Skeletal muscle tissue (tissue), 4 donors: Measurements from ENCODE around the gene HNRNPUL2. TPM values are rescaled to one million over a fixed set of nuclear protein-coding genes. Genes with fewer than 3 reads are reported as not detected.

ENCODE experiments used
- H3K27ac ChIP-seq: one replicate; pipeline ENCODE4 v1.7.0; 2013; ENCODE audit warnings: mild to moderate bottlenecking, low read depth, low read length, inconsistent platforms
- H3K27me3 ChIP-seq, 3 donors: one replicate each; pipeline ENCODE4 v1.7.0; 2013; ENCODE audit warnings: low read length in 3 of 3; ENCODE audit not compliant: control insufficient read depth in 3 of 3, insufficient read depth in 3 of 3
- H3K36me3 ChIP-seq, 3 donors: one replicate each; pipeline ENCODE4 v1.7.0; 2013; ENCODE audit warnings: low read length in 3 of 3; ENCODE audit not compliant: control insufficient read depth in 3 of 3, insufficient read depth in 3 of 3
- H3K4me1 ChIP-seq, 3 donors: one replicate each; pipeline ENCODE4 v1.7.0; 2013; ENCODE audit warnings: low read length in 3 of 3, mild to moderate bottlenecking in 3 of 3; ENCODE audit not compliant: control insufficient read depth in 3 of 3, insufficient read depth in 3 of 3
- H3K4me3 ChIP-seq, 3 donors: one replicate each; pipeline ENCODE4 v1.7.0; 2013; ENCODE audit warnings: low read length in 3 of 3
- H3K9ac ChIP-seq, 3 donors: one replicate each; pipeline ENCODE4 v1.7.0; 2013; ENCODE audit warnings: low read length in 3 of 3, mild to moderate bottlenecking in 3 of 3, moderate library complexity in 2 of 3, low read depth in 1 of 3
- H3K9me3 ChIP-seq, 3 donors: one replicate each; pipeline ENCODE4 v1.7.0; 2013; ENCODE audit warnings: low read length in 3 of 3; ENCODE audit not compliant: control insufficient read depth in 3 of 3
- total RNA-seq: library from RNA; depleted of rRNA; stranded (reverse); fragments of >200 nt; gene quantifications from one replicate; pipeline ENCODE4 v1.2.3, GENCODE V29; 2014
- donor health status: Osteomylitis.

Gene HNRNPUL2
- total RNA-seq, 1 donor from 2014 or later: 18.8 TPM

GRCh38 chr11:62728171-62728988 lies 1.1 kb upstream of the HNRNPUL2 start, which contains the start of gene TTC9C:
TTC9C (plus strand) TSS chr11:62728486; CDS start chr11:62728849, 363 bp downstream.
- H3K27me3 ChIP-seq: no peaks in the 10 kb centered on the region
- H3K9me3 ChIP-seq: no peaks in the 10 kb centered on the region
- peak within 1 kb of the TSS; percentile 93 for H3K27ac ChIP-seq
- H3K4me3 ChIP-seq: peak within 1 kb of the TSS; percentile 88 to 99 (median 98)
- peaks cover 33 to 55% (median 39%) of the 10 kb centered on the region in 3 donors for H3K4me1 ChIP-seq
- H3K36me3 ChIP-seq: peaks cover 11 to 19% (median 12%) of the 10 kb centered on the region in 3 donors
- H3K9ac ChIP-seq: peak within 1 kb of the TSS; percentile 93 to 98 (median 97)

- no peaks in the 10 kb centered on the region for H3K9me3 ChIP-seq
- peak overlapping the region; percentile 93 to 98 (median 97) for H3K9ac ChIP-seq
- H3K4me3 ChIP-seq: peak overlapping the region; percentile 88 to 99 (median 98)
- H3K36me3 ChIP-seq: peaks cover 9 to 18% (median 13%) of the 10 kb centered on the region in 3 donors
- no peaks in the 10 kb centered on the region for H3K27me3 ChIP-seq
- H3K4me1 ChIP-seq: peaks cover 33 to 55% (median 38%) of the 10 kb centered on the region in 3 donors
- H3K27ac ChIP-seq: peak overlapping the region; percentile 93
Observed at GRCh38 chr11:62727872-62728170, 564 bp upstream of the HNRNPUL2 start.

- H3K27ac ChIP-seq: peak overlapping the region; percentile 93
- no peaks in the 10 kb centered on the region for H3K27me3 ChIP-seq
- peaks cover 33 to 55% (median 36%) of the 10 kb centered on the region in 3 donors for H3K4me1 ChIP-seq
- peak overlapping the region; percentile 88 to 97 (median 95) for H3K4me3 ChIP-seq
- H3K9me3 ChIP-seq: no peaks in the 10 kb centered on the region
- peak overlapping the region; percentile 90 to 98 (median 97) for H3K9ac ChIP-seq
- H3K36me3 ChIP-seq: peaks cover 19 to 27% (median 22%) of the 10 kb centered on the region in 3 donors
Observed at GRCh38 chr11:62726915-62727164, 417 bp downstream of the HNRNPUL2 start.

- Histone ChIP-seq H3K4me1 (peaks cover 33 to 55% (median 36%) of the 10 kb centered on the region in 3 donors), H3K36me3 (peaks cover 24 to 31% (median 27%) of the 10 kb centered on the region in 3 donors)
Observed at GRCh38 chr11:62726156-62726914, 922 bp downstream of the HNRNPUL2 start.

GRCh38 chr11:62725646-62726045 lies 1.6 kb downstream of the HNRNPUL2 start:
- H3K9ac ChIP-seq: peak overlapping the region; percentile 90 to 98 (median 97)
- H3K27me3 ChIP-seq: no peaks in the 10 kb centered on the region
- H3K27ac ChIP-seq: peak overlapping the region; percentile 93
- H3K4me3 ChIP-seq: peak overlapping the region; percentile 88 to 97 (median 95)
- peaks cover 31 to 34% (median 31%) of the 10 kb centered on the region in 3 donors for H3K36me3 ChIP-seq
- no peaks in the 10 kb centered on the region for H3K9me3 ChIP-seq
- H3K4me1 ChIP-seq: peaks cover 29 to 50% (median 32%) of the 10 kb centered on the region in 3 donors

More at GRCh38 chr11:62726156-62726914, 922 bp downstream of the HNRNPUL2 start:
- Histone ChIP-seq H3K4me3 (peak overlapping the region; percentile 88 to 97 (median 95)), H3K27ac (peak overlapping the region; percentile 93), H3K9me3 (no peaks in the 10 kb centered on the region), H3K27me3 (no peaks in the 10 kb centered on the region), H3K9ac (peak overlapping the region; percentile 90 to 98 (median 97))

- Histone ChIP-seq H3K4me1 (peaks cover 24 to 40% (median 24%) of the 10 kb centered on the region in 3 donors), H3K36me3 (peaks cover 42 to 45% (median 43%) of the 10 kb centered on the region in 3 donors), H3K9me3 (no peaks in the 10 kb centered on the region), H3K9ac (peak overlapping the region in 2 of 3 donors; percentile 90 to 97), H3K27ac (no peak overlapping the region), H3K27me3 (no peaks in the 10 kb centered on the region), H3K4me3 (no peak overlapping the region)
Observed at GRCh38 chr11:62724171-62724570, 3.1 kb downstream of the HNRNPUL2 start.

GRCh38 chr11:62721994-62722393 lies 5.3 kb downstream of the HNRNPUL2 start:
- no peak overlapping the region for H3K4me3 ChIP-seq
- H3K27me3 ChIP-seq: no peaks in the 10 kb centered on the region
- peaks cover 53 to 62% (median 60%) of the 10 kb centered on the region in 3 donors for H3K36me3 ChIP-seq
- peaks cover 24 to 29% (median 24%) of the 10 kb centered on the region in 3 donors for H3K4me1 ChIP-seq
- no peaks in the 10 kb centered on the region for H3K9me3 ChIP-seq
- H3K9ac ChIP-seq: no peak overlapping the region
- no peak overlapping the region for H3K27ac ChIP-seq

- H3K36me3 ChIP-seq: peaks cover 63 to 85% (median 83%) of the 10 kb centered on the region in 3 donors
- H3K27ac ChIP-seq: no peak overlapping the region
- peaks cover 8 to 11% (median 10%) of the 10 kb centered on the region in 3 donors for H3K4me1 ChIP-seq
- no peak overlapping the region for H3K9ac ChIP-seq
- no peaks in the 10 kb centered on the region for H3K27me3 ChIP-seq
- H3K4me3 ChIP-seq: no peak overlapping the region
- no peaks in the 10 kb centered on the region for H3K9me3 ChIP-seq
Observed at GRCh38 chr11:62719302-62719978, 7.8 kb downstream of the HNRNPUL2 start.

- no peaks in the 10 kb centered on the region for H3K27me3 ChIP-seq
- peaks cover 58 to 87% (median 82%) of the 10 kb centered on the region in 3 donors for H3K36me3 ChIP-seq
- H3K4me1 ChIP-seq: peaks cover 0 to 5% (median 3%) of the 10 kb centered on the region in 3 donors
- no peak overlapping the region for H3K27ac ChIP-seq
- peak overlapping the region in 1 of 3 donors; percentile 38 for H3K9ac ChIP-seq
- no peak overlapping the region for H3K4me3 ChIP-seq
- H3K9me3 ChIP-seq: no peaks in the 10 kb centered on the region
Observed at GRCh38 chr11:62716816-62717215, 10.4 kb downstream of the HNRNPUL2 start.
